ENCODE measurements around the gene COPS8. TPM values are rescaled to one million over a fixed set of nuclear protein-coding genes. Genes with fewer than 3 reads are reported as not detected.

Gene COPS8
- total and polyA plus RNA-seq, 2 donors (not counting 3 experiments of a cell fraction or from before 2014, with no cell fraction given), result 73.6 to 80.7 TPM

GRCh38 chr2:237136824-237137223 is 51.1 kb downstream of the COPS8 start:
- H3K36me3 ChIP-seq (ENCODE audit: control insufficient read depth in 2 of 2, extremely low read depth in 1 of 2, insufficient read depth in 2 of 2, low read length in 2 of 2), result no peaks in the 10 kb centered on the region
- dilution Hi-C loops (cut with MboI; ENCODE audit: extremely low pct_ligation_motif_present, low sequenced_read_pairs) (no loop called here), intact Hi-C loops (cut with micrococcal nuclease) (no loop called here)
- no TSS peak for BruUV-seq (replicated peaks)
- no peaks in the 10 kb centered on the region for H4K20me1 ChIP-seq (replicated peaks; ENCODE audit: control insufficient read depth, extremely low read depth, insufficient read depth, low read length)
- no peak overlapping the region for H3K27ac ChIP-seq (ENCODE audit: insufficient read depth, low read depth, low read length)
- FAIRE-seq (no peak), DNase-seq (ENCODE audit: low read depth, low spot score) (no peak)
- TF ChIP-seq MAX (IDR thresholded peaks at IDR 0.05; ENCODE audit: insufficient read depth, insufficient read length) (no peak), FOS (IDR thresholded peaks at IDR 0.05; ENCODE audit: borderline replicate concordance, insufficient read depth, low read length) (no peak), POLR2A (IDR thresholded peaks at IDR 0.05; ENCODE audit: low read depth, low read length) (no peak), EZH2 (IDR thresholded peaks at IDR 0.05; ENCODE audit: borderline replicate concordance, low read depth, low read length, severe bottlenecking) (no peak), POLR2AphosphoS5 (IDR thresholded peaks at IDR 0.05; ENCODE audit: insufficient read depth, low read depth, low read length) (no peak), GATA2 (IDR thresholded peaks at IDR 0.05; ENCODE audit: insufficient read depth, insufficient read length, low read depth, low read length) (no peak), CTCF (IDR thresholded peaks at IDR 0.05; ENCODE audit: extremely low read depth in 1 of 2, insufficient read depth in 1 of 2, low read depth in 1 of 2, low read length in 2 of 2) (no peak), JUN (IDR thresholded peaks at IDR 0.05; ENCODE audit: borderline replicate concordance, insufficient read depth, insufficient read length, low read depth) (no peak), MYC (IDR thresholded peaks at IDR 0.05; ENCODE audit: low read depth, low read length) (no peak)
- H3K4me3 ChIP-seq (replicated peaks in 1 of 3; ENCODE audit: insufficient read depth in 1 of 3, low read depth in 1 of 3, low read length in 3 of 3), result no peak overlapping the region
- H3K9me1 ChIP-seq (replicated peaks; ENCODE audit: control insufficient read depth, extremely low read depth, insufficient read depth, low read length), result no peaks in the 10 kb centered on the region
- H2AFZ ChIP-seq (ENCODE audit: low read depth, low read length), result no peak overlapping the region
- POLR2A ChIA-PET, result no interaction called here
- no peak overlapping the region for H3K4me2 ChIP-seq (ENCODE audit: insufficient read depth, low read length)
- no peak overlapping the region for H3K9ac ChIP-seq (replicated peaks; ENCODE audit: extremely low read depth, insufficient read depth, low read length)
- H3K79me2 ChIP-seq (ENCODE audit: control insufficient read depth, insufficient read depth, low read length), result no peaks in the 10 kb centered on the region
- H3K4me1 ChIP-seq (ENCODE audit: control insufficient read depth, extremely low read depth, insufficient read depth, low read length), result no peaks in the 10 kb centered on the region
- no peaks in the 10 kb centered on the region for H3K9me3 ChIP-seq (replicated peaks; ENCODE audit: control insufficient read depth, insufficient read depth, low read length)
- H3K27me3 ChIP-seq (ENCODE audit: control insufficient read depth in 2 of 2, insufficient read depth in 2 of 2, low read length in 2 of 2), result no peaks in the 10 kb centered on the region
- CTCF ChIA-PET, result no interaction called here
